MCF 10A (cell line): ENCODE results near the gene RHOBTB1. TPM values are rescaled to one million over a fixed set of nuclear protein-coding genes. Genes with fewer than 3 reads are reported as not detected.

ENCODE experiments used
- BruUV-seq: library from RNA; stranded (reverse); fragments of 400-500 nt; replicated peaks from 2 replicates; lab custom pipeline; 2021; lab: Mats Ljungman, UMichigan
- CTCF ChIA-PET: fragments of 300-600 bp; sonication (Branson Sonifier 250); formaldehyde crosslinking; extraction: SDS; loops from one replicate; lab custom pipeline; 2021; ENCODE audit warnings: antibody characterized with exemption, inconsistent platforms; lab: Yijun Ruan, JAX
- POLR2A ChIA-PET: fragments of 300-600, 350-650 bp; sonication (Branson Sonifier 250); formaldehyde crosslinking; extraction: SDS; loops from one replicate; lab custom pipeline; 2020; ENCODE audit warnings: antibody characterized with exemption, inconsistent platforms; lab: Yijun Ruan, JAX
- DNase-seq: peaks from one replicate; pipeline ENCODE4 v3.0.0-alpha.2; 2018; ENCODE audit not compliant: unreplicated experiment
- H3K27ac Mint-ChIP-seq: one replicate; pipeline ENCODE4 v1.8.0; 2022; ENCODE audit warnings: mild to moderate bottlenecking, low read depth, mixed read lengths; ENCODE audit not compliant: unreplicated experiment
- H3K27me3 Mint-ChIP-seq: one replicate; pipeline ENCODE4 v1.8.0; 2022; ENCODE audit warnings: mixed read lengths; ENCODE audit not compliant: insufficient read depth, unreplicated experiment
- H3K36me3 Mint-ChIP-seq: one replicate; pipeline ENCODE4 v1.8.0; 2022; ENCODE audit warnings: mild to moderate bottlenecking, moderate library complexity, mixed read lengths; ENCODE audit not compliant: insufficient read depth, unreplicated experiment
- H3K4me1 Mint-ChIP-seq: one replicate; pipeline ENCODE4 v1.8.0; 2022; ENCODE audit warnings: mixed read lengths; ENCODE audit not compliant: insufficient read depth, unreplicated experiment
- H3K4me3 Mint-ChIP-seq: one replicate; pipeline ENCODE4 v1.8.0; 2022; ENCODE audit warnings: mild to moderate bottlenecking, moderate library complexity, mixed read lengths; ENCODE audit not compliant: unreplicated experiment
- H3K9me3 Mint-ChIP-seq: one replicate; pipeline ENCODE4 v1.8.0; 2022; ENCODE audit warnings: mixed read lengths; ENCODE audit not compliant: unreplicated experiment
- intact Hi-C: fragments of 100-400 bp; cut with micrococcal nuclease; formaldehyde crosslinking; loops from 2 replicates; pipeline ENCODE4 v1.14.1; 2022
- total RNA-seq: library from RNA; stranded (reverse); gene quantifications from 2 replicates; pipeline ENCODE4 v1.2.3, GENCODE V29; 2022
- TF ChIP-seq, protein P1 (sequence below): fragments of 200-600 bp; IDR thresholded peaks from one replicate; pipeline ENCODE4 v1.8.0; 2022; ENCODE audit warnings: antibody characterized with exemption, mild to moderate bottlenecking; ENCODE audit not compliant: unreplicated experiment

Gene RHOBTB1
- total RNA-seq, 1 experiment from 2014 or later: 0.70 TPM

- H3K36me3 Mint-ChIP-seq: no peaks in the 10 kb centered on the region
- no peak overlapping the region for H3K27ac Mint-ChIP-seq
- no peaks in the 10 kb centered on the region for H3K27me3 Mint-ChIP-seq
- no peaks in the 10 kb centered on the region for H3K9me3 Mint-ChIP-seq
- peak; percentile 6 for DNase-seq
- CTCF ChIA-PET: interaction anchor here (0.6 kb wide), 1 partner anchor 156 kb away, joined by 3 read pairs; no protein-coding TSS in a partner anchor
- TF ChIP-seq, protein P1, sequence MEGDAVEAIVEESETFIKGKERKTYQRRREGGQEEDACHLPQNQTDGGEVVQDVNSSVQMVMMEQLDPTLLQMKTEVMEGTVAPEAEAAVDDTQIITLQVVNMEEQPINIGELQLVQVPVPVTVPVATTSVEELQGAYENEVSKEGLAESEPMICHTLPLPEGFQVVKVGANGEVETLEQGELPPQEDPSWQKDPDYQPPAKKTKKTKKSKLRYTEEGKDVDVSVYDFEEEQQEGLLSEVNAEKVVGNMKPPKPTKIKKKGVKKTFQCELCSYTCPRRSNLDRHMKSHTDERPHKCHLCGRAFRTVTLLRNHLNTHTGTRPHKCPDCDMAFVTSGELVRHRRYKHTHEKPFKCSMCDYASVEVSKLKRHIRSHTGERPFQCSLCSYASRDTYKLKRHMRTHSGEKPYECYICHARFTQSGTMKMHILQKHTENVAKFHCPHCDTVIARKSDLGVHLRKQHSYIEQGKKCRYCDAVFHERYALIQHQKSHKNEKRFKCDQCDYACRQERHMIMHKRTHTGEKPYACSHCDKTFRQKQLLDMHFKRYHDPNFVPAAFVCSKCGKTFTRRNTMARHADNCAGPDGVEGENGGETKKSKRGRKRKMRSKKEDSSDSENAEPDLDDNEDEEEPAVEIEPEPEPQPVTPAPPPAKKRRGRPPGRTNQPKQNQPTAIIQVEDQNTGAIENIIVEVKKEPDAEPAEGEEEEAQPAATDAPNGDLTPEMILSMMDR: no peak
- no TSS peak for BruUV-seq
- no peaks in the 10 kb centered on the region for H3K4me1 Mint-ChIP-seq
- POLR2A ChIA-PET: no interaction called here
- H3K4me3 Mint-ChIP-seq: no peak overlapping the region
- intact Hi-C loops: no loop called here
These were observed 28.0 kb downstream of the RHOBTB1 start for GRCh38 chr10:60916025-60916424.

DNA sequence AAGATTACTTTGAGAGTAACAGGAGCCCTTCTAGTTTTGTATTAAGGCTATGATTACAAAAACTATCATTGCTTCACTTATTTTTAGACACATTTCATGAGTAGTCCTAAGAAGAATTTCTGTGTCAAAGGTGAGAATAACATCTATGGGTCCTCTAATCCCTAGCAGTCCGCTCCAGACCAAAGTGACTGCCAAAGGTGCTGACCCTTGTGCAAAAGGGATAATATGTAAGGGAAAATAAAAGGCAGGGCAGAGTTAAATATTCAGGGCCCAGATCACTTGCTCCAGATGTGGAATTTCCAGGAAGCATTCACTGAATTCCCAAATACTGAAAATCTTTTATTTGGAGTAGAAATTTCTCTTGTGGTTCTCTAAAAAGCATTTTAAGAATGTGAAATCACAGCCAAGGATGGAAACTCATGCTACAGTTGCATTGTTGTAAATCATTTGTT, 29.3 kb downstream of the RHOBTB1 start:
- Mint-ChIP-seq H3K27me3 (no peaks in the 10 kb centered on the region), H3K36me3 (no peaks in the 10 kb centered on the region), H3K9me3 (no peaks in the 10 kb centered on the region), H3K27ac (no peak overlapping the region), H3K4me3 (no peak overlapping the region), H3K4me1 (no peaks in the 10 kb centered on the region)
- intact Hi-C loops: no loop called here
- TF ChIP-seq, protein P1: no peak
- DNase-seq: peak; percentile 32
- ChIA-PET POLR2A (no interaction called here), CTCF (interaction anchor here (0.7 kb wide), 1 partner anchor 9 kb away, joined by 3 read pairs; no protein-coding TSS in a partner anchor)
- BruUV-seq: no TSS peak

- Mint-ChIP-seq H3K36me3 (no peaks in the 10 kb centered on the region), H3K4me3 (no peak overlapping the region), H3K27me3 (no peaks in the 10 kb centered on the region), H3K4me1 (no peaks in the 10 kb centered on the region), H3K9me3 (no peaks in the 10 kb centered on the region), H3K27ac (no peak overlapping the region)
- ChIA-PET CTCF (interaction anchor here (0.7 kb wide), 1 partner anchor 575 kb away, joined by 3 read pairs; no protein-coding TSS in a partner anchor), POLR2A (no interaction called here)
- intact Hi-C loops: no loop called here
- BruUV-seq: no TSS peak
- no peak for DNase-seq
- TF ChIP-seq, protein P1: no peak
These were observed 30.3 kb downstream of the RHOBTB1 start for GRCh38 chr10:60913657-60914056.

DNA sequence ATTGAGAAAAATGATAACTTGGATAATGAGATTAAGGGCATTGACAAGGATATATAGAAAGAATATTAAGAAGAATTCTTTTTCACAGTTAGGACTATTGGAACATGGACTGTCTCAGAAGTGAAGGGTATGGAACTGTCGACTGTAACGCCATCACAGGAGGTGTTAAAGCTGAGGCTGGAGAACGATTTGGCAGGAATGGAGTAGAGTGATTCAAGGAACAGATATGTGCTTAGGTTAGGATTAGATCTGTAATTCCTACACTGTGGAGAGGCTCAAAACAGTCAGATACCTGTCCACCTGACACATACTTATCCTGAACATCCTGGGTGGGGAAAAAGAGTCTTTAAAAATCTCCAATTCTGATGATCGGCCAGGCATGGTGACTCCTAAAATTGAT, 30.9 kb downstream of the RHOBTB1 start:
- Mint-ChIP-seq H3K36me3 (no peaks in the 10 kb centered on the region), H3K9me3 (no peaks in the 10 kb centered on the region), H3K4me1 (no peaks in the 10 kb centered on the region), H3K27ac (no peak overlapping the region), H3K27me3 (no peaks in the 10 kb centered on the region), H3K4me3 (no peak overlapping the region)
- intact Hi-C loops: no loop called here
- POLR2A ChIA-PET: no interaction called here
- TF ChIP-seq, protein P1: no peak
- no TSS peak for BruUV-seq
- DNase-seq: no peak
- CTCF ChIA-PET: interaction anchor here (0.7 kb wide), 1 partner anchor 574 kb away, joined by 3 read pairs; no protein-coding TSS in a partner anchor
